Stromal cell of bone marrow (primary cell): ENCODE results near the gene CD69.

Source experiments
- DNase-seq: peaks from one replicate; pipeline ENCODE4 v3.0.0-alpha.2; 2012; ENCODE audit warnings: low read depth

CD69 gene

GRCh38 chr12:9760699-9761418 lies at the start of gene CD69:
TSS of gene CD69 (minus strand) at chr12:9760901. CDS start at chr12:9760820, 81 bp downstream.
- DNase-seq, result no peak

- DNase-seq, result no peak
Observed at GRCh38 chr12:9809866-9810265, 49.2 kb upstream of the CD69 start.

GRCh38 chr12:9809338-9809737 lies 48.6 kb upstream of the CD69 start:
- no peak for DNase-seq

GRCh38 chr12:9808504-9808903 lies 47.8 kb upstream of the CD69 start:
- DNase-seq, result no peak

GRCh38 chr12:9806714-9807113 lies 46.0 kb upstream of the CD69 start:
- DNase-seq, result no peak

GRCh38 chr12:9805883-9806282 lies 45.2 kb upstream of the CD69 start:
- DNase-seq, result no peak

GRCh38 chr12:9799961-9800360 lies 39.3 kb upstream of the CD69 start:
- DNase-seq, result no peak

GRCh38 chr12:9797722-9798619 lies 37.3 kb upstream of the CD69 start:
- peak; percentile 2 for DNase-seq

GRCh38 chr12:9796971-9797370 lies 36.3 kb upstream of the CD69 start:
- DNase-seq, result no peak

- no peak for DNase-seq
Observed at GRCh38 chr12:9796346-9796745, 35.6 kb upstream of the CD69 start.

GRCh38 chr12:9795945-9796344 lies 35.2 kb upstream of the CD69 start:
- DNase-seq, result no peak

GRCh38 chr12:9794484-9795093 lies 33.9 kb upstream of the CD69 start:
- no peak for DNase-seq

- DNase-seq, result no peak
Observed at GRCh38 chr12:9793779-9794395, 33.2 kb upstream of the CD69 start.

- no peak for DNase-seq
Observed at GRCh38 chr12:9792961-9793617, 32.4 kb upstream of the CD69 start.

- no peak for DNase-seq
Observed at GRCh38 chr12:9792185-9792900, 31.6 kb upstream of the CD69 start.

- peak; percentile 6 for DNase-seq
Observed at GRCh38 chr12:9786726-9787717, 26.3 kb upstream of the CD69 start.

GRCh38 chr12:9784816-9785215 lies 24.1 kb upstream of the CD69 start:
- DNase-seq, result no peak

GRCh38 chr12:9784326-9784725 lies 23.6 kb upstream of the CD69 start:
- DNase-seq, result no peak

- no peak for DNase-seq
Observed at GRCh38 chr12:9782547-9783382, 22.1 kb upstream of the CD69 start.
